ENCODE results near the gene CWC27.
"Not testable (repeated sequence)": the region's sequence is repeated elsewhere in the genome, so short reads cannot be mapped to it uniquely, and the experiment has no call there.

Gene CWC27

DNA sequence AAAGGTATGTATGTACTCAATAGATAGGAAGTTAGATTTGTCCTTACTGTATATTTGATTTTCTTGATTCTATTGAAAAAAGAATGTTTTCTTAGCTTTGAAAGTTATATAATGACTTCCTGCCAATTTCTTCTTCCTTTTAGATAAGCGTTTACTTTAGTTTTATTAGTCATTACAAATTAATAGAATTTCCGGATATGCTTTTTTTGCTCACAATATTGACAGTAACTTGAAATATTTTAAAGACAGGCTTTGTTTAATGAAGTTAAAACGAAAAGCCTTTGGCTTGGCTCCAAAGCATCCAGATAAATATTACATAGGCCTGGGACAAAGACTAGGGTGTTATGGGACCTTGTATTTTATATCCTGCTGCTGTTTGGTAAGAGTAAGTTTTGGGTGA, 49.5 kb downstream of the CWC27 start:
- H3K4me3 ChIP-seq (replicated peaks; ENCODE audit: low read depth, low read length), result no peak overlapping the region
- no peaks in the 10 kb centered on the region for H3K36me3 ChIP-seq (ENCODE audit: control insufficient read depth, insufficient read depth, low read length)
- DNase-seq (ENCODE audit: extremely low read depth, insufficient read length), result no peak
- TF ChIP-seq, protein P1, sequence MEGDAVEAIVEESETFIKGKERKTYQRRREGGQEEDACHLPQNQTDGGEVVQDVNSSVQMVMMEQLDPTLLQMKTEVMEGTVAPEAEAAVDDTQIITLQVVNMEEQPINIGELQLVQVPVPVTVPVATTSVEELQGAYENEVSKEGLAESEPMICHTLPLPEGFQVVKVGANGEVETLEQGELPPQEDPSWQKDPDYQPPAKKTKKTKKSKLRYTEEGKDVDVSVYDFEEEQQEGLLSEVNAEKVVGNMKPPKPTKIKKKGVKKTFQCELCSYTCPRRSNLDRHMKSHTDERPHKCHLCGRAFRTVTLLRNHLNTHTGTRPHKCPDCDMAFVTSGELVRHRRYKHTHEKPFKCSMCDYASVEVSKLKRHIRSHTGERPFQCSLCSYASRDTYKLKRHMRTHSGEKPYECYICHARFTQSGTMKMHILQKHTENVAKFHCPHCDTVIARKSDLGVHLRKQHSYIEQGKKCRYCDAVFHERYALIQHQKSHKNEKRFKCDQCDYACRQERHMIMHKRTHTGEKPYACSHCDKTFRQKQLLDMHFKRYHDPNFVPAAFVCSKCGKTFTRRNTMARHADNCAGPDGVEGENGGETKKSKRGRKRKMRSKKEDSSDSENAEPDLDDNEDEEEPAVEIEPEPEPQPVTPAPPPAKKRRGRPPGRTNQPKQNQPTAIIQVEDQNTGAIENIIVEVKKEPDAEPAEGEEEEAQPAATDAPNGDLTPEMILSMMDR (IDR thresholded peaks at IDR 0.05; ENCODE audit: insufficient read depth, low read length, poor library complexity, severe bottlenecking), result no peak
- H3K27me3 ChIP-seq (replicated peaks; ENCODE audit: control insufficient read depth, insufficient read depth, low read length), result no peaks in the 10 kb centered on the region

DNA sequence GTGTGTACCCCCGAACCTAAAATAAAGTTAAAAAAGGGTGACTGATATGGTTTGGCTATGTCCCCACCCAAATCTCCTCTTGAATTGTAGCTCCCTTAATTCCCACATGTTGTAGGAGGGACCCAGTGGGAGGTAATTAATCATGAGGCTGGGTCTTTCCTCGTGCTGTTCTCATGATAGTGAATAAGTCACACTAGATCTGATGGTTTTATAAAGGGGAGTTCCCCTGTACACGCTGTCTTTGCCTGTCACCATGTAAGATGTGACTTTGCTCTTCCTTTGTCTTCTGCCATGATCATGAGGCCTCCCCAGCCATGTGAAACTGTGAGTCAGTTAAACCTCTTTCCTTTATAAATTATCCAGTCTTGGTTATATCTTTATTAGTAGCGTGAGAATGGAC, 50.6 kb downstream of the CWC27 start:
- H3K27me3 ChIP-seq (replicated peaks; ENCODE audit: control insufficient read depth, insufficient read depth, low read length); H3K4me3 ChIP-seq (replicated peaks; ENCODE audit: low read depth, low read length); H3K36me3 ChIP-seq (ENCODE audit: control insufficient read depth, insufficient read depth, low read length); DNase-seq (ENCODE audit: extremely low read depth, insufficient read length): not testable (repeated sequence)

DNA sequence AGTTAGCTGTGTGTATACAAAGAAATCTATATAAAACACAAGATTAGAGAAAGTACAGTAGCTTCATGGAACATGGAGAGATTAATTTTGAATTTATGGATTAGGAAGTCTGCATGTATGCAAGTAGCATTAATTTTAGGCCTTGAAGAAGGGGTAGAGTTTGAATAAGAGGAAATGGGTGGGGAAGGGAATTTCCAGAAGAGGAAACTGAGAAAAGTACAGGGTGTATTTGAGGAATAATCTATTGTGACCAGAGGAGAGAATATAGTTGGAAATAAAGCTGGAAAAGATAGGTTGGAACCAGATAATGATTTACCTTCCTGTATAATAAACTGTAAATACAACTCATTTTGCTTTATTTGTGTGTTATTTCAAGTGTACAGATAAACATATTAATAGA, 53.6 kb downstream of the CWC27 start:
- Histone ChIP-seq H3K27me3 (replicated peaks; ENCODE audit: control insufficient read depth, insufficient read depth, low read length) (no peaks in the 10 kb centered on the region), H3K36me3 (ENCODE audit: control insufficient read depth, insufficient read depth, low read length) (no peaks in the 10 kb centered on the region), H3K4me3 (replicated peaks; ENCODE audit: low read depth, low read length) (no peak overlapping the region)
- TF ChIP-seq, protein P1 (IDR thresholded peaks at IDR 0.05; ENCODE audit: insufficient read depth, low read length, poor library complexity, severe bottlenecking), result no peak
- DNase-seq (ENCODE audit: extremely low read depth, insufficient read length), result no peak

DNA sequence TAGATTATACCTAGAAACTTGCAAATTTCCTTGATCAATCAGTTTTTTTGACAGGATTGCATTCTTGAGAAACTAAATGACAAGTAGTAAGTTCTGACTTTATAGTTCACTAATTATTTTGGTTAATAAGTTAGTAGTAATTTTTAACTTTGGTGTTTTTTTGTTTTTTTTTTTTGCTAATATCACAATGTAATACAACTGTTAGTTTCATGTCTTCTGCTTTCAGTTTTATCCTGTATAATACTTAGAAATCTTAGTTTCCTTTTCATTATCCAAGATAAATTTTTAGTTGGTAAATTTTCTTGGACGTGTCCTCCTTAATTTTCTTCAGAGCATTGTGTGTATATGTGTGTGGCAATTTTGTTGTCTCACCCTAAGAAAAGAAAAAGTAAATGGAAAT, 57.8 kb downstream of the CWC27 start:
- TF ChIP-seq, protein P1 (IDR thresholded peaks at IDR 0.05; ENCODE audit: insufficient read depth, low read length, poor library complexity, severe bottlenecking), result no peak
- DNase-seq (ENCODE audit: extremely low read depth, insufficient read length), result no peak
- Histone ChIP-seq H3K4me3 (replicated peaks; ENCODE audit: low read depth, low read length) (no peak overlapping the region), H3K36me3 (ENCODE audit: control insufficient read depth, insufficient read depth, low read length) (no peaks in the 10 kb centered on the region), H3K27me3 (replicated peaks; ENCODE audit: control insufficient read depth, insufficient read depth, low read length) (no peaks in the 10 kb centered on the region)

DNA sequence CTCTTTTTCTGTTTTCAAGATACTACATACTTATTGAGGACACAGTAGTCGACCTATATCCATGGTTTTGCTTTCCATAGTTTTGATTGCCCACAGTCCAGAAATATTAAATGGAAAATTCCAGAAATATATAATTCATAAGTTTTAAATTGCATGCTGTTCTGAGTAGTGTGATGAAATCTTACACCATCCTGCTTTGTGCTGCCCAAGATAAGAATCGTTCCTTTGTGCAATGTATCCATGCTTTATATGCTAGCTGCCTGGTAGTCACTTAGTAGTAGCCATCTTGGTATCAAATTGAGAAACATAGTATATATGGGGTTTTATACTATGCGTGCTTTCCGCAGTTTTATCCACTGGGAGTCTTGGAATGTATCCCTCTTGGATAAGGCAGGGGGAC, 59.0 kb downstream of the CWC27 start:
- TF ChIP-seq, protein P1 (IDR thresholded peaks at IDR 0.05; ENCODE audit: insufficient read depth, low read length, poor library complexity, severe bottlenecking), result no peak
- DNase-seq (ENCODE audit: extremely low read depth, insufficient read length), result no peak
- no peaks in the 10 kb centered on the region for H3K36me3 ChIP-seq (ENCODE audit: control insufficient read depth, insufficient read depth, low read length)
- H3K4me3 ChIP-seq (replicated peaks; ENCODE audit: low read depth, low read length), result no peak overlapping the region
- H3K27me3 ChIP-seq (replicated peaks; ENCODE audit: control insufficient read depth, insufficient read depth, low read length), result no peaks in the 10 kb centered on the region

DNA sequence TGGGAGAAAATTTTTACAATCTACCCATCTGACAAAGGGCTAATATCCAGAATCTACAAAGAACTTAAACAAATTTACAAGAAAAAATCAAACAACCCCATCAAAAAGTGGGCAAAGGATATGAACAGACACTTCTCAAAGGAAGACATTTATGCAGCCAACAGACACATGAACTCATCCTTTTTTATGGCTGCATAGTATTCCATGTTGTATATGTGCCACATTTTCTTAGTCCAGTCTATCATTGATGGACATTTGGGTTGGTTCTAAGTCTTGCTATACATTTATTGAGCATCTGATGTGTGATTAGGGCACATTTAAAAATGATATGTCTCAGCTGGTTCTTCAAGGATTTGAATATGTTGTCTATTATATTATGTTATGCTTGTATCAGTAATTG, 61.9 kb downstream of the CWC27 start:
- H3K4me3 ChIP-seq (replicated peaks; ENCODE audit: low read depth, low read length); H3K27me3 ChIP-seq (replicated peaks; ENCODE audit: control insufficient read depth, insufficient read depth, low read length); DNase-seq (ENCODE audit: extremely low read depth, insufficient read length); H3K36me3 ChIP-seq (ENCODE audit: control insufficient read depth, insufficient read depth, low read length): not testable (repeated sequence)

DNA sequence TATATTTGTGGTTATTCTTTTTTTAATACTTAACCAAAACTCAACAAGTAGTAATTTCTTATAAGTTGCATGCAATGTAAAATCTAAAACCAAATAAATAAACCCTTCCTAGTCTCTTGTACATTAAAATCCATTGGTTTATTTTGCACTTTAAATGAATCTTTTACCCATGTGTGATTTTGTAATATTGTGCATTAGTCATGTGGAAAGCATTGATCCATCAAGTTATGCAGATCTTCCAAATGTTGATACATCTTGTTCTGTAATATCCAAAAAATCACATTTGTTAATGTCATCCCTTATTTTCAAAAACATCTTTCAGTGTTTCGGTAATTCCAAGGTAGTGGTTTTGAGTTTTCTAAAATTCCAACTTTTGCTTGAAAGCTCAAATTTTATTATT, 63.3 kb downstream of the CWC27 start:
- TF ChIP-seq, protein P1 (IDR thresholded peaks at IDR 0.05; ENCODE audit: insufficient read depth, low read length, poor library complexity, severe bottlenecking), result no peak
- no peaks in the 10 kb centered on the region for H3K27me3 ChIP-seq (replicated peaks; ENCODE audit: control insufficient read depth, insufficient read depth, low read length)
- no peak overlapping the region for H3K4me3 ChIP-seq (replicated peaks; ENCODE audit: low read depth, low read length)
- no peaks in the 10 kb centered on the region for H3K36me3 ChIP-seq (ENCODE audit: control insufficient read depth, insufficient read depth, low read length)
- no peak for DNase-seq (ENCODE audit: extremely low read depth, insufficient read length)
